RPMI7951 (cell line): ENCODE results near the gene ACBD4. TPM values are rescaled to one million over a fixed set of nuclear protein-coding genes. Genes with fewer than 3 reads are reported as not detected.
A peak's percentile ranks its signal among the peaks of the same experiment; 100 is the strongest.

Experiments
- DNase-seq: peaks from one replicate; pipeline ENCODE4 v3.0.0-alpha.2; 2012; ENCODE audit warnings: low read depth
- total RNA-seq: library from RNA; depleted of rRNA; stranded (reverse); fragments of >200 nt; shearing (Covaris generic); gene quantifications from 2 replicates; pipeline ENCODE4 v1.2.3, GENCODE V29; 2014

ACBD4 gene
- total RNA-seq, 1 experiment from 2014 or later = 1.1 TPM

DNA sequence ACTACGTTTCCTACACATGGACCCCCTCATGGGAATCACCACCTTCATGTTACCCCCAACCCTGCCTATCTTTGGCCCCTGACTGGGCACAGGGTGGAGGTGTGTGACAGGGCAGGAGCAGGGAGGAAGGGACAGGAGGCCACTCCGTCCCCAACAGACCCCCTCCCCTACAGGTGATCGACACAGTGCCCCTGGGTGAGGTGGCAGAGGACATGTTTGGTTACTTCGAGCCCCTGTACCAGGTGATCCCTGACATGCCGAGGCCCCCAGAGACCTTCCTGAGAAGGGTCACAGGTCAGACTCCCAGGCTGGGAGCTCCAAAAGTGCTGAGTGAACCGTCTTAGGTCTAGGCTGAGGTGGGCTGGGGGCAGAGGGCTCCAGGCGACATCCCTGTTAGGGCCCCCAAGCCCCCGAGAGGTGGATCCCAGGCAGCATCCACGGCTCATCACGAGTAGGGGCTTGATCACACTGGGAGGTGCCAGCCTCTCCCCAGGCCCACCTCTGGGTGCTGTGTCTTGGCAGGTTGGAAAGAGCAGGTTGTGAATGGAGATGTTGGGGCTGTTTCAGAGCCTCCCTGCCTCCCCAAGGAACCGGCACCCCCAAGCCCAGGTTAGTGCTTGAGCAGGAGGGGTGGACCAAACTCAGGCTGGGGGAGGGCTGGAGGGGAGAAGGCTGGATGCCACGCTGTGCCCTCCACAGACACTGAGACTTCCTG, 1.5 kb downstream of the ACBD4 start:
- no peak for DNase-seq

- DNase-seq = no peak
Observed at GRCh38 chr17:45137561-45138305, 2.2 kb downstream of the ACBD4 start.

DNA sequence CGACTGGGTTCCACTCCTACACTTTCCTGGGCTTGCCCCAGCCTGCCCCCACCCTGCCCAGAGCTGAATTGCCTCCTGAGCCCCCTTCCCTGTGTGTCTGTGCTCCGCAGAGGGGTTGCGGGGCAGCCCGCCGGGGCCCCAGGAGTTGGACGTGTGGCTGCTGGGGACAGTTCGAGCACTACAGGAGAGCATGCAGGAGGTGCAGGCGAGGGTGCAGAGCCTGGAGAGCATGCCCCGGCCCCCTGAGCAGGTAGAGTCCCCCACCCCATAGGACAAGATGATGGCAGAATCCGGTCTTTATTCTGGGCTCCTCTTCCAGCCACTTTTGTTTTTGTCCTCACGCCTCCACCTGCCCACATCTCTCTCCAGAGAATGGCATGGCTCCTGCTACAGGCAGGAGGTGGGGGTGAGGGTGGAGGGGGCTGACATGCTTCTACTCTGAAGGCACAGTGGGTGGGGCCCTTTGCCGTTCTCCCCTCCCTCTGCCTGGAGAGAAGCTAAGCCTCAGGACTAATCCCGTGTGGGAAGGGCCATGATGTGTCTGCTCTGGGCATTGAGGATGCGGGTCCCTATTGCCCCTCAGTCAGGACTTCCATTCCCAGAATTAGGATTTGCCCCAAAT, 3.5 kb downstream of the ACBD4 start:
- DNase-seq = no peak

- DNase-seq = no peak
Observed at GRCh38 chr17:45139533-45139920, 4.0 kb downstream of the ACBD4 start.

GRCh38 chr17:45143094-45143670, 7.7 kb downstream of the ACBD4 start:
- DNase-seq = no peak

GRCh38 chr17:45143767-45144198, 8.3 kb downstream of the ACBD4 start:
- DNase-seq = peak; percentile 56

DNA sequence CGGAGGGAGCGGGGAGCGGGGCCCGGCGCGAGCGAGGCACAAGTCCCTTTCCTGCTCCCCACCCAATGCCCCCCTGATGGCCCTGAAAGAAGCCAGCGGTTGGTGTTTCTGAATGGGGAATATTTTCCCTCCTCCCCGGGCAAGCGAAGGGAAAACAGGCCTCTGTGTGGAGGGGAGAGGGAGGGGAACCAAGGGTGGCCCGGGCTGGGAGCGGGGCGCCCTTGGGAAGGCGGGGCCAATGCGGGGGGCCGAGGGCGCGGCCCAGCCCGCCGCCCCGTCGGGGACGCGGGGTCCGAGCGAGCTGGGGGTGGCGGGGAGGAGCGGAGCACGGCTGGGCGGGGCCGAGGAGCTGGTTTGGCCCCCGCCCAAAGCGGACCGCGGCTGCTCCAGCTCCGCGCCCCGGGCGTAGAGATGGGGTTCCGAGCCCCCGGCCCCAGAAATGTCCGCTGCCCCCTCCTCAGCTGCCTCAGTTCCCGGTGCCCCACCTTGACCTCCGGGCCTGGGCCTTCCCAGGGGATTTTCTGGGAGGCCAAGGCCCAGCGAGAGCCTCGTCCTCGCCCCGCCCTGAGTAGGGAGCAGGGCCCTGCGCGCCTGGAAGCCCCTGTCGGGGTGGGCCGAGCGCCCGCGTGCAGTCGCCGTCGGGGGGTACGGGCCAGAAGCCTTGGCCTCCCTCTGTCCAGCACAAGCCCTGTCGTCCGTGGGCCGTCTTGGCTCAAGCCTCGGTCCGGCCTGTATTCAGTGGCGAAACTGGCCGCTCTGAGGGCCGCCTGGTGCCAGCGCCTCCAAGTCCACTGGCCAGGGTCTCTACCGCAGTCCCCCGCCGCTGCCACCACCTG, 8.9 kb downstream of the ACBD4 start:
- peak; percentile 29 for DNase-seq

- DNase-seq = no peak
Observed at GRCh38 chr17:45145035-45145389, 9.5 kb downstream of the ACBD4 start.

DNA sequence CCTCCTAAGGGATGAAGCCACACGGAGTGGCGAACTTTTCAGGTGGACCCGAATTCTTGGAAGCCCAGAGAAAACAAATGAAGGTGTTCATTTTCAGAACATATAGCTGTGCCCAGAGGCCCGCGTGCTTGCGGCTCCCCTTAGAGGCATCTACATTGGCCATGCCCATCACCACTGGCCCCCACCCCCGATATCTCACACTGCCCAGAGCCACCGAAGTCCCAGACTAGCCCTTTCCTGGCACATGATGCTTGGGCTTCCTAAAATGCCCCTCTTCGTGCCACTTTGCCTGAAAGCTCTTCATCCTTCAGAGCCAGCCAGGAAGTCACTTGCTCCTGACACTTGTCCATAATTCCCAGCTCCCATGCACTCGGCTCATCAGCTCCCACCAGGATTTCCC, 10.7 kb downstream of the ACBD4 start:
- no peak for DNase-seq

GRCh38 chr17:45146592-45146889, 11.1 kb downstream of the ACBD4 start:
- DNase-seq = no peak

DNA sequence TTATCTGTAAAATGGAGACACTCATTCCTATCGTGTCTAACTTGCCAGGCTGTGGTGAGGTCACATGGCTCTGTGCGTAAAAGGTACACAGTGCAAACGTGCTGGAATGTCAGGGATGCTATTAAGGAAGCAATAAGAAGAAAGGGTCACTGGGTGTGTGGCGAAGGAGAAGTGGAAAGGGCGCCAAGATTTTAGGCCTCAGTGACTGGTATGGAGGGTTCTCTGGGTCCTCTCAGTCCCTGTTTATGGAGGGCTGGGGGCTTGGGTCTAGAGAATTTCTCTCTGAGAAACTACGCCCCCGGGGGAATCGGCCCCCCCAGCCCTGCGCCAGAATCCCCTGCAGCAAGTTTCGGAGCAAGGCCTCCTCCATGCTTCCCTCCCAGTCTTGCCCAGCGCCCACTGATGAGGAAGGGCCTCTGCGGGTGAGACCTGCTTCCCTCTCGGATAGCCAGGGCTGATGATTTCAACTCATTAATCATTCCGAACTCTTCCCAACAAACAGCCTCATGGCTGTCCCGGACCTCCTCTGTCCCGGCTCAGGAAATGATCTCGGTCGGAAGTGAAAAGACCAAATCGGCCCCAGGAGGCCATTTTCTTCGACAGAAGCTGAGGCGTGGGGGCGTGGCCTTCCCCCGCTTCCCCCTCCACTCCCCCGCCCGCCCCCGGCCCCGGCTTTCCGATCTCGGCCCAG, 11.5 kb downstream of the ACBD4 start:
- peak; percentile 73 for DNase-seq

GRCh38 chr17:45147581-45148182, 12.2 kb downstream of the ACBD4 start:
- peak; percentile 91 for DNase-seq

DNA sequence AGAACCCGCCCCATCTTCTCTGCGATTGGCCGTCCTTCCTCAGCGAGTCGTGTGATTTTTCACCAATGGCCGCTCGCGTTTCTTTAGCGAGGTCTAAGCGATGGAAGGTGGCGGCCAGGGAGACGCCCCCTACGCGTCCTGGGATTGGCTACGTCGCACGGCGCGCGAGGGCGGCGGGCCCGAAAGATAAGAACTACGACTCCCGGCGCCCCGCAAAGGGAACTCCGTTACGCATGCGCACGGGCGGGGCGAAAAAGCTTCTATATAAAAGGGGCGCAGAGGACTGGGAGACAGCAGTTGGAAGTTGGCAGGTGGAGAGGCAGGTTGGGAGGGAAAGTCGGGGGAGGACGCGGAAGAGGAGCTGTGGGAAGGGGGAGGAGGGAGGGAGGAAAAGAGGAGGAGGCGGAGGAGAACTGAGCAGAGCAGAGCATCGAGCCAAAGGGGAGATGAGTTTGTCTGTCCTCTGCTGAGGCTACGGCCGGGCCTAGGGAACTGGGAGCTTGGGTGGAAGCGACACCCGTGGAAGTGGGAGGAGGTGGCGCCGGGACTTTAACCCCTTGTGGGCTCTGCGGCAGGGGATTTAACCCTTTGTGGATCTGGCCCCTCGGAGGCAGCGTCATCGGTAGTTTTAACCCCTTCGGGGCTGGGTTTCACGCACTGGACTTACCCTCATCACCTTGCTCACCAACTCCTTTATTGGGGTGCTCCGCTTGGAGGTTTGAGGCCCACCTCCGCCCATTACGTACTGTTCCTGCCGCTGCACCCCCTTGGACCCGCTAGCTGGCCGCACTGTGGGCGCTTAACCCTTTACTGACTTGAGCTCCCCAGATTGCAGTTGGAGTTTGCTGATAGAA, 12.9 kb downstream of the ACBD4 start, which contains the start of gene HEXIM1:
TSS of gene HEXIM1 (plus strand) at position 293 of the 854 bp plus-strand sequence. CDS start 716 bp downstream, outside the sequence.
- peak; percentile 99 for DNase-seq

DNA sequence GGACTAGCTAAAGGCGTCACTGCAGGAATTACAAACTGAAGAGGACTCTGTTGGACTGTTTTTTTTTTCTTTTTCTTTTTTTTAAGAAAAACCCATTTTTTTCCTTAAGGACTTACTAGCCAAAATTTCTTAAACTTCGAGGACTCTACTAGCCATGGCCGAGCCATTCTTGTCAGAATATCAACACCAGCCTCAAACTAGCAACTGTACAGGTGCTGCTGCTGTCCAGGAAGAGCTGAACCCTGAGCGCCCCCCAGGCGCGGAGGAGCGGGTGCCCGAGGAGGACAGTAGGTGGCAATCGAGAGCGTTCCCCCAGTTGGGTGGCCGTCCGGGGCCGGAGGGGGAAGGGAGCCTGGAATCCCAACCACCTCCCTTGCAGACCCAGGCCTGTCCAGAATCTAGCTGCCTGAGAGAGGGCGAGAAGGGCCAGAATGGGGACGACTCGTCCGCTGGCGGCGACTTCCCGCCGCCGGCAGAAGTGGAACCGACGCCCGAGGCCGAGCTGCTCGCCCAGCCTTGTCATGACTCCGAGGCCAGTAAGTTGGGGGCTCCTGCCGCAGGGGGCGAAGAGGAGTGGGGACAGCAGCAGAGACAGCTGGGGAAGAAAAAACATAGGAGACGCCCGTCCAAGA, 13.7 kb downstream of the ACBD4 start:
- peak; percentile 77 for DNase-seq

GRCh38 chr17:45149669-45150664, 14.5 kb downstream of the ACBD4 start:
- peak; percentile 52 for DNase-seq

- DNase-seq = no peak
Observed at GRCh38 chr17:45150911-45151809, 15.7 kb downstream of the ACBD4 start.

DNA sequence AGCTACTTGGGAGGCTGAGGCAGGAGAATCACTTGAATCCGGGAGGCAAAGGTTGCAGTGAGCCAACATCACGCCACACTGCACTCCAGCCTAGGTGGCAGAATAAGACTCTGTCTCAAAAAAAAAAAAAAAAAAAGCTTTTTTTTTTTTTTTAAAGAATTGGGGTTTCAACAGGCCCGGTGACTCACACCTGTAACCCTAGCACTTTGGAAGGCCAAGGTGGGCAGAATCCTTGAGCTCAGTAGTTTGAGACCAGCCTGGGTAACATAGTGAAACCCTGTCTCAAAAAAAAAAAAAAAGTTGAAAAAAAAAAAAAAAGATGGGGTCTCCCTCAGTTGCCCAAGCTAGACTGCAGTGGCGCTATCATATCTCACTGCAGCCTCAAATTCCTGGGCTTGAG, 19.5 kb downstream of the ACBD4 start:
- DNase-seq = no peak
